ENCODE results near the gene ATXN7. TPM values are rescaled to one million over a fixed set of nuclear protein-coding genes. Genes with fewer than 3 reads are reported as not detected.

The ATXN7 gene
- total and polyA plus RNA-seq, 2 of the 4 experiments (the other 2 are of a cell fraction): 8.6 to 13.6 TPM

DNA sequence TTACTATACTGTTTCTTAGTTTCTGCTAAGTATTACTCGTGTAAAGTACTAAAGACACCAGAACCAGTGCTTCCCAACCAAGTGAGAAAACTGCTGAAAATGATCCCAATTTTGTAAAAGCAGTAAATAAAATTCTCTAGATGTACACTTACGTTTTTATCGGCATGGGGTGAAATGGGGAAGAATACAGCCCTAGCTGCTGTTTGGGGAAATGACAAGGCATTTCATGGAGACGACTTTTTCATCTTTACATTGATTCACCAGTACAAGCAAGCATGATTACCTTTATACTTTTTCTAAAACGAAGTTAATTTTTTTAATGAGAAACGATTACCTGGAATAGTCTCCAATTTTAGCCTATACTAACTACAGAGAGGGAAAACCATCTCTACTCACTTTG, 158.3 kb downstream of the ATXN7 start:
- Histone ChIP-seq H3K4me3 (ENCODE audit: insufficient read depth, low read depth, low read length) (peak overlapping the region; percentile 97; the same call in 1 of the 2 replicates), H3K23ac (ENCODE audit: low read depth, low read length) (peak overlapping the region; percentile 45; the same call in 1 of the 2 replicates), H3K56ac (ENCODE audit: extremely low read depth, insufficient read depth, low read length) (no peak overlapping the region), H3K9me3 (ENCODE audit: control insufficient read depth, insufficient read depth, low read length) (no peaks in the 10 kb centered on the region), H2BK5ac (ENCODE audit: low read depth, low read length, poor library complexity, severe bottlenecking) (no peak overlapping the region), H3K27me3 (ENCODE audit: control insufficient read depth, insufficient read depth, low read length) (no peaks in the 10 kb centered on the region), H3K4me1 (ENCODE audit: control insufficient read depth, insufficient read depth, low read length) (peaks cover 4% of the 10 kb centered on the region), H3K4ac (ENCODE audit: low read depth, low read length) (no peak overlapping the region), H2AFZ (replicated peaks; ENCODE audit: low read length, poor library complexity) (no peak overlapping the region), H4K91ac (ENCODE audit: insufficient read depth, low read depth, low read length) (no peak overlapping the region), H3K36me3 (ENCODE audit: control insufficient read depth, insufficient read depth, low read length) (peaks cover 10% of the 10 kb centered on the region), H3K27ac (ENCODE audit: insufficient read depth, low read length) (no peak overlapping the region), H4K8ac (ENCODE audit: low read depth in 2 of 2, low read length in 2 of 2) (peak overlapping the region in 1 of 2 experiments; percentile 27; a peak in 2 of 4 replicates), H2BK120ac (ENCODE audit: low read depth, low read length) (no peak overlapping the region), H3K14ac (replicated peaks; ENCODE audit: low read depth, low read length) (no peak overlapping the region), H2AK5ac (ENCODE audit: low read depth, low read length) (peak overlapping the region; percentile 62; the same call in 1 of the 2 replicates), H2AK9ac (replicated peaks; ENCODE audit: low read depth, low read length, poor library complexity) (no peak overlapping the region), H2BK15ac (ENCODE audit: low read depth, low read length) (no peak overlapping the region), H3K9ac (ENCODE audit: low read depth, low read length) (no peak overlapping the region), H3K4me2 (ENCODE audit: low read depth, low read length) (peak overlapping the region; percentile 99), H4K20me1 (ENCODE audit: insufficient read depth, low read length) (peaks cover 10% of the 10 kb centered on the region; the same call in 1 of the 2 replicates), H3K18ac (ENCODE audit: low read depth, low read length) (no peak overlapping the region), H2BK20ac (ENCODE audit: low read depth, low read length) (no peak overlapping the region), H4K5ac (ENCODE audit: low read depth, low read length) (no peak overlapping the region), H3K79me1 (ENCODE audit: low read depth in 1 of 2, low read length in 2 of 2) (peaks cover 18 to 35% of the 10 kb centered on the region in 2 experiments), H3K9me1 (ENCODE audit: insufficient read depth, low read length) (peaks cover 5% of the 10 kb centered on the region)
- ATAC-seq (ENCODE audit: low read depth) (no peak), DNase-seq (no peak)
- intact Hi-C loops (cut with micrococcal nuclease) (no loop called here), dilution Hi-C loops (cut with HindIII; ENCODE audit: low sequenced_read_pairs, unreplicated experiment) (no loop called here), in situ Hi-C loops (cut with MboI; ENCODE audit: low sequenced_read_pairs) (no loop called here)
- CTCF ChIA-PET: interaction anchor here (1.3 kb wide), 1 partner anchor 9 kb away, joined by 3 read pairs; no protein-coding TSS in a partner anchor
- POLR2A ChIA-PET (ENCODE audit: unreplicated experiment): no interaction called here
- WGBS, 2 experiments (ENCODE audit: extremely low coverage in 2 of 2, insufficient read length in 1 of 2): 81% methylated on average over 3 of the region's 6 CpGs; no CpG with 5 or more reads in 1 of the 2 experiments
- BruUV-seq (replicated peaks): no TSS peak
- TF ChIP-seq SMC3 (IDR thresholded peaks at IDR 0.05; ENCODE audit: low read depth, low read length) (no peak), CEBPB (IDR thresholded peaks at IDR 0.05; ENCODE audit: low read depth, low read length) (no peak), RFX5 (IDR thresholded peaks at IDR 0.05; ENCODE audit: low read depth, low read length) (no peak), FOS (IDR thresholded peaks at IDR 0.05; ENCODE audit: low read depth, low read length) (no peak), RAD21 (IDR thresholded peaks at IDR 0.05; ENCODE audit: low read length) (no peak), BHLHE40 (IDR thresholded peaks at IDR 0.05; ENCODE audit: low read depth, low read length) (no peak), POLR2A (IDR thresholded peaks at IDR 0.05; ENCODE audit: low read depth, low read length) (no peak), RCOR1 (IDR thresholded peaks at IDR 0.05; ENCODE audit: insufficient replicate concordance, low read length) (no peak), MXI1 (IDR thresholded peaks at IDR 0.05; ENCODE audit: borderline replicate concordance, low read depth, low read length) (no peak), CHD1 (IDR thresholded peaks at IDR 0.05; ENCODE audit: low read depth, low read length) (no peak)
- TF ChIP-seq, protein P1, sequence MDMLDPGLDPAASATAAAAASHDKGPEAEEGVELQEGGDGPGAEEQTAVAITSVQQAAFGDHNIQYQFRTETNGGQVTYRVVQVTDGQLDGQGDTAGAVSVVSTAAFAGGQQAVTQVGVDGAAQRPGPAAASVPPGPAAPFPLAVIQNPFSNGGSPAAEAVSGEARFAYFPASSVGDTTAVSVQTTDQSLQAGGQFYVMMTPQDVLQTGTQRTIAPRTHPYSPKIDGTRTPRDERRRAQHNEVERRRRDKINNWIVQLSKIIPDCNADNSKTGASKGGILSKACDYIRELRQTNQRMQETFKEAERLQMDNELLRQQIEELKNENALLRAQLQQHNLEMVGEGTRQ (IDR thresholded peaks at IDR 0.05; ENCODE audit: low read depth, low read length): no peak
- TF ChIP-seq, protein P2, sequence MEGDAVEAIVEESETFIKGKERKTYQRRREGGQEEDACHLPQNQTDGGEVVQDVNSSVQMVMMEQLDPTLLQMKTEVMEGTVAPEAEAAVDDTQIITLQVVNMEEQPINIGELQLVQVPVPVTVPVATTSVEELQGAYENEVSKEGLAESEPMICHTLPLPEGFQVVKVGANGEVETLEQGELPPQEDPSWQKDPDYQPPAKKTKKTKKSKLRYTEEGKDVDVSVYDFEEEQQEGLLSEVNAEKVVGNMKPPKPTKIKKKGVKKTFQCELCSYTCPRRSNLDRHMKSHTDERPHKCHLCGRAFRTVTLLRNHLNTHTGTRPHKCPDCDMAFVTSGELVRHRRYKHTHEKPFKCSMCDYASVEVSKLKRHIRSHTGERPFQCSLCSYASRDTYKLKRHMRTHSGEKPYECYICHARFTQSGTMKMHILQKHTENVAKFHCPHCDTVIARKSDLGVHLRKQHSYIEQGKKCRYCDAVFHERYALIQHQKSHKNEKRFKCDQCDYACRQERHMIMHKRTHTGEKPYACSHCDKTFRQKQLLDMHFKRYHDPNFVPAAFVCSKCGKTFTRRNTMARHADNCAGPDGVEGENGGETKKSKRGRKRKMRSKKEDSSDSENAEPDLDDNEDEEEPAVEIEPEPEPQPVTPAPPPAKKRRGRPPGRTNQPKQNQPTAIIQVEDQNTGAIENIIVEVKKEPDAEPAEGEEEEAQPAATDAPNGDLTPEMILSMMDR (conservative IDR thresholded peaks at IDR 0.05; ENCODE audit: low read depth, low read length): no peak
